Skeletal muscle cell (primary cell): Measurements from ENCODE around the gene RALBP1.

ENCODE experiments used
- DNase-seq: peaks from one replicate; pipeline ENCODE4 v3.0.0-alpha.2; 2010; ENCODE audit warnings: low read depth
- H3K4me3 ChIP-seq: 2 replicates; pipeline ENCODE4 v1.5.1; 2011; ENCODE audit warnings: low read depth, mild to moderate bottlenecking, control low read depth, low read length, moderate library complexity

RALBP1 gene

GRCh38 chr18:9571546-9571945 is 96.2 kb downstream of the RALBP1 start:
- DNase-seq: no peak
- no peak overlapping the region for H3K4me3 ChIP-seq

GRCh38 chr18:9574473-9575115 is 99.3 kb downstream of the RALBP1 start:
- no peak overlapping the region for H3K4me3 ChIP-seq
- DNase-seq: no peak

- H3K4me3 ChIP-seq: no peak overlapping the region
- DNase-seq: peak; percentile 90
Observed at GRCh38 chr18:9575558-9575957, 100.2 kb downstream of the RALBP1 start.

GRCh38 chr18:9577361-9577760 is 102.0 kb downstream of the RALBP1 start:
- no peak overlapping the region for H3K4me3 ChIP-seq

GRCh38 chr18:9578306-9578705 is 103.0 kb downstream of the RALBP1 start:
- no peak for DNase-seq
- H3K4me3 ChIP-seq: no peak overlapping the region

More at GRCh38 chr18:9577361-9577760, 102.0 kb downstream of the RALBP1 start:
- no peak for DNase-seq

- no peak overlapping the region for H3K4me3 ChIP-seq
- DNase-seq: no peak
Observed at GRCh38 chr18:9581667-9582066, 106.4 kb downstream of the RALBP1 start.

- DNase-seq: no peak
- H3K4me3 ChIP-seq: no peak overlapping the region
Observed at GRCh38 chr18:9586814-9587213, 111.5 kb downstream of the RALBP1 start.
